Measurements from ENCODE around the gene PEX3. TPM values are rescaled to one million over a fixed set of nuclear protein-coding genes. Genes with fewer than 3 reads are reported as not detected.
A peak's percentile ranks its signal among the peaks of the same experiment; 100 is the strongest.
"Not testable (repeated sequence)": the region's sequence is repeated elsewhere in the genome, so short reads cannot be mapped to it uniquely, and the experiment has no call there.

PEX3 gene
- total RNA-seq, 4 donors from 2014 or later, result 9.8 to 18.2 (median 12.3) TPM

- Histone ChIP-seq H3K9me3 (no peaks in the 10 kb centered on the region), H3K4me1 (peaks cover 0 to 4% of the 10 kb centered on the region in 2 donors), H3K27ac (no peak overlapping the region), H3K27me3 (no peaks in the 10 kb centered on the region), H3K36me3 (peaks cover 0 to 26% of the 10 kb centered on the region in 2 donors), H3K4me3 (no peak overlapping the region)
- ATAC-seq, result no peak
- no peak for DNase-seq
- in situ Hi-C loops (cut with MboI; ENCODE audit: low sequenced_read_pairs in 4 of 4) (no loop called here), intact Hi-C loops (cut with DNase I; ENCODE audit: low total_unique reads) (no loop called here)
- no peak for TF ChIP-seq CTCF (IDR thresholded peaks at IDR 0.05 in 4 of 5, conservative IDR thresholded peaks at IDR 0.05 in 1 of 5)
- TF ChIP-seq POLR2A (IDR thresholded peaks at IDR 0.05), result no peak
These were observed 54.9 kb downstream of the PEX3 start for GRCh38 chr6:143505537-143505936.

GRCh38 chr6:143506199-143506598, 55.6 kb downstream of the PEX3 start:
- Histone ChIP-seq H3K27me3 (no peaks in the 10 kb centered on the region), H3K36me3 (peaks cover 0 to 26% of the 10 kb centered on the region in 2 donors), H3K9me3 (no peaks in the 10 kb centered on the region), H3K27ac (no peak overlapping the region), H3K4me3 (no peak overlapping the region), H3K4me1 (peaks cover 0 to 8% of the 10 kb centered on the region in 2 donors)
- no peak for ATAC-seq
- in situ Hi-C loops (cut with MboI; ENCODE audit: low sequenced_read_pairs in 4 of 4), result no loop called here
- DNase-seq, result no peak
- TF ChIP-seq CTCF (IDR thresholded peaks at IDR 0.05 in 4 of 5, conservative IDR thresholded peaks at IDR 0.05 in 1 of 5), result no peak
- TF ChIP-seq POLR2A (IDR thresholded peaks at IDR 0.05), result no peak
- intact Hi-C loops (cut with DNase I; ENCODE audit: low total_unique reads), result no loop called here

GRCh38 chr6:143506620-143507019, 56.0 kb downstream of the PEX3 start:
- no peak overlapping the region for H3K27ac ChIP-seq
- H3K4me1 ChIP-seq, result peaks cover 0 to 8% of the 10 kb centered on the region in 2 donors
- intact Hi-C loops (cut with DNase I; ENCODE audit: low total_unique reads), result no loop called here
- no peak for DNase-seq
- peaks cover 0 to 22% of the 10 kb centered on the region in 2 donors for H3K36me3 ChIP-seq
- in situ Hi-C loops (cut with MboI; ENCODE audit: low sequenced_read_pairs in 4 of 4), result no loop called here
- H3K27me3 ChIP-seq, result no peaks in the 10 kb centered on the region
- H3K4me3 ChIP-seq, result no peak overlapping the region
- no peak for ATAC-seq
- no peaks in the 10 kb centered on the region for H3K9me3 ChIP-seq
- TF ChIP-seq CTCF (IDR thresholded peaks at IDR 0.05 in 4 of 5, conservative IDR thresholded peaks at IDR 0.05 in 1 of 5), result no peak
- no peak for TF ChIP-seq POLR2A (IDR thresholded peaks at IDR 0.05)

DNA sequence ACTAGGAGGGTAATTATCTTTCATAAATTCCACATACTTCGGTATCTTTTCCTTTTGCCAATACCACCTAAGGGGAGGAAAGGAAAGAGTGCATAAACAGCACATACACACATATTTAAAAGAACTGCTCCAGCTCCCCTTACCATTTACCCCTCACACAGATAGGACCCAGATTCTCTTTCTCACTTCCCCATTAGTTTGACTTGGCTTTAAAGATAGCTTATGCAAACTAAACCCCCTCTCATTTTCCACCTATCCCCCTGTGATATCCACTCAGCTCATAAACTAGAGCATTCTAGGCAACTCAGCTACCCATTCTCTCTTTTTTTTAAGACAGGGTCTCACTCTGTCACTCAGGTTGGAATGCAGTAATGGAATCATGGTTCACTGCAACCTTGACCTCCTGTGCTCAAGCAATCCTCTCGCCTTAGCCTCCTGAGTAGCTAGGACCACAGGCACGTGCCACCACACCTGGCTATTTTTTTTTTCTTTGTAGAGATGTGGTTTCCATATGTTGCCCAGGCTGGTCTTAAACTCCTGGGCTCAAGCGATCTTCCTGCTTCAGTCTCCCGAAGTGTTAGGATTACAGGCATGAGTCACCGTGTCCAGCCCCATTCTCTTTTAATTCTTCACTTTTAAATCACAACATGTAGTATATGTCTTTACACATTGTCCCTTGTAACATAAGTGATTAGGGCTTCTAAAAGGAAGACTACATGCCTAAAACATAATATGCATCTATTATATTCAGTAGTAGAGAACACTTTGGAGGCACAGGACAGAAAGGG, 56.9 kb downstream of the PEX3 start:
- DNase-seq, result no peak
- Histone ChIP-seq H3K27me3 (no peaks in the 10 kb centered on the region), H3K4me1 (peaks cover 0 to 8% of the 10 kb centered on the region in 2 donors), H3K4me3 (no peak overlapping the region), H3K27ac (no peak overlapping the region), H3K9me3 (no peaks in the 10 kb centered on the region), H3K36me3 (peaks cover 0 to 18% of the 10 kb centered on the region in 2 donors)
- TF ChIP-seq POLR2A (IDR thresholded peaks at IDR 0.05) (no peak), CTCF (IDR thresholded peaks at IDR 0.05 in 4 of 5, conservative IDR thresholded peaks at IDR 0.05 in 1 of 5) (no peak)
- ATAC-seq, result no peak
- in situ Hi-C loops (cut with MboI; ENCODE audit: low sequenced_read_pairs in 4 of 4) (no loop called here), intact Hi-C loops (cut with DNase I; ENCODE audit: low total_unique reads) (no loop called here)

GRCh38 chr6:143510326-143510725, 59.7 kb downstream of the PEX3 start:
- in situ Hi-C loops (cut with MboI; ENCODE audit: low sequenced_read_pairs in 4 of 4); H3K27ac ChIP-seq; H3K9me3 ChIP-seq; ATAC-seq; H3K4me1 ChIP-seq; intact Hi-C loops (cut with DNase I; ENCODE audit: low total_unique reads); DNase-seq; H3K27me3 ChIP-seq: not testable (repeated sequence)
- Histone ChIP-seq H3K4me3 (peak overlapping the region in 2 of 4 donors; percentile 69), H3K36me3 (peaks cover 0 to 13% of the 10 kb centered on the region in 2 donors)

Measured in gastrocnemius medialis (tissue), 4 donors.